HG02763 (cell line): ENCODE measurements around the gene TNRC6A.
"Not testable (repeated sequence)": the region's sequence is repeated elsewhere in the genome, so short reads cannot be mapped to it uniquely, and the experiment has no call there.

ENCODE experiments used
- ATAC-seq: cut with Tn5 transposase; IDR thresholded peaks from one replicate; pipeline ENCODE4 v1.9.1; 2021; ENCODE audit warnings: mild to moderate bottlenecking, moderate library complexity; ENCODE audit not compliant: unreplicated experiment

The TNRC6A gene

DNA sequence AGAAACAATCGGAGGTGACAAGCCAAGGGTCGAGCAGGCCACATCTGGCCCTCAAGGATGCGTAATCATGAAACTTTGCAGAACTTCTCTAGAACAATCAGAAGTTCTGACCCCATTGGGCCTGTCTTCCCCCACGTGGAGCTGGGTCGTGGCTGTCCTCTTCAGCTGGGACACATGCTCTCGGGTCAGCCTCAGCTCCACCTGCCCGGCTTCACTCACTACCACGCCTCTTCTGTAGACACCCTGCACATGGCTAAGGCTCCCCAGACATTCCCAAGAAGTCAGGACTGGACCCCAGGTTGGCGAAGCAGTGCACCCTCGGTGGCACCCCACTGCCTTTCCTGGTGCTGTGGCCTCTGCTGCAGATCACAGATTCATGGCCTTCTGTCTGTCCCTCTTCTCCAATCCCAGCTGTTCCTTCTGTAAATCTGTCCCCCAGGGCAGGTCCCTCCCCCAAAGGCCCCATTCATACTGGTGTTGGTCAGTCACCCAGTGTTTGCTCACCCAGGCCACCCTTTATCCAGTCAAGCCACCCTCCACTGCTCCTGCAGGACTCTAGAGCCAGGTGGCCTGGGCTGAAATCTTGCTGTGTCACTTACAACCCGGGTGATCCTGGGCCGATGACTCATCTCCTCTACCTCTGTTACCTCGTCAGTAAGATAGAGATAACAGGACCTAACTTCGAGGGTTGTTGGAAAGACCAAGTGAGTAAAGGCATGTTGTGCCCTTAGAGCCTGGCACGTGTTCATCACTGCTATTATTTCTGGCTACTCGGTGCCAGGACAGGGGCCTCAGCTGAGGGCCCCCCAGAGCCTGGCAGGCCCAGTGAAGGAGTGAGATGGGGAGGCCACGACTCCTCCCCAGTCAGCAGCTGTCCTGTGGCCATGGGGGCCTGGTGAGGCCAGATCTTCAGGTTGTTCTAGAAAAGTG, 114.9 kb downstream of the TNRC6A start:
- ATAC-seq = no peak

DNA sequence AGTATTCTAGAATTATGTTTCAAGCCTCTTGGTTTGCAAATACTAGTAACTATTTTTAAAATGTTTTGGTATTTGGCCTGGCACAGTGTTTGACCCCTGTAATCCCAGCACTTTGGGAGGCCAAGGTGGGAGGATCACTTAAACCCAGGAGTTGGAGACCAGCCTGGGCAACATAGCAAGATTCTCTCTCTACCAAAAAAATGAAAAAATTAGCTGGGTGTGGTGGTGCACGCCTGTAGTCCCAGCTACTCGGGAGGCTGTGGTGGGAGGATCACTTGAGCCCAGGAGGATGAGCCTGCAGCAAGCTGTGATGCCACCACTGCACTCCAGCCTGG, 115.5 kb downstream of the TNRC6A start:
- ATAC-seq = not testable (repeated sequence)

DNA sequence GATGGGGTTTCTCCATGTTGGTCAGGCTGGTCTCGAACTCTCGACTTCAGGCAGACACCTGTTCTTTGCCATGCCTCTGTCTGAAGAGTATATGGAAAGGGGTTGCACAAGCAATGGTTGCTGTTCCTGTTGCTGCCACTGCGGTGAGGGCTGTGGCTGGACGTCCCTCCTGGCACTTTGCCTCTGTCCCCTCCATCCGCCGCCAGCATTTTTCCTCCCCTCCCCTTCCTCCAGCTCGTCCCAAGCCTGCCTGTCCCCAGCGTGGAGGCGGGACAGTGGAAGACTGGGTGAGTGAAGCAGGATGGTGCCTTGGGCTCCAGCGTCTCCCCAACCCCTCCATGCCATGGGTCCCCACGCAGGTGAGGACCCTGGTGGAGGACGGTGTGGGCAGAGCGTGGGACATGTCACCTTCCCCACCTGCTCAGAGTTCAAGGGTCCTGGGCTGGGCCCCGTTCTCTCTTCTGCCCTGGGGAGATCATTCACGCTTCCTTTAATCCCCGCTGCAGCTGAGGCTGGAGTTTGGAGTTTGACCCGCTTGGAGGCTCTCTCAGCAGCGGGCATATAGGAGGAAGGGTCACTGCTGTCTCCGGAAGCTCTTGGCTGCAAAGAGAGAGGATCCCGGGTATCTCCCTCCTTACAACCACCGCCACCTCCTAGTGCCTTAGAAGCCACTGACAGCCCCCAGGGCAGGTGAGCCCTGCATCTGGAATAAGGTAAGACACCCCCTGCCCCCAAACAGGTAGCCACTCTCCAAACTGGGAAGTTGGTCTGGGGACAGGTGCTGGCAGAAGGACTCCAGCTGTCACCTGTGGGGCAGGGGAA, 116.5 kb downstream of the TNRC6A start, which contains the start of gene SLC5A11:
Gene SLC5A11, plus strand, starts transcription at position 238 of the 822 bp plus-strand sequence. CDS start 12,681 bp downstream, outside the sequence.
- ATAC-seq = no peak

DNA sequence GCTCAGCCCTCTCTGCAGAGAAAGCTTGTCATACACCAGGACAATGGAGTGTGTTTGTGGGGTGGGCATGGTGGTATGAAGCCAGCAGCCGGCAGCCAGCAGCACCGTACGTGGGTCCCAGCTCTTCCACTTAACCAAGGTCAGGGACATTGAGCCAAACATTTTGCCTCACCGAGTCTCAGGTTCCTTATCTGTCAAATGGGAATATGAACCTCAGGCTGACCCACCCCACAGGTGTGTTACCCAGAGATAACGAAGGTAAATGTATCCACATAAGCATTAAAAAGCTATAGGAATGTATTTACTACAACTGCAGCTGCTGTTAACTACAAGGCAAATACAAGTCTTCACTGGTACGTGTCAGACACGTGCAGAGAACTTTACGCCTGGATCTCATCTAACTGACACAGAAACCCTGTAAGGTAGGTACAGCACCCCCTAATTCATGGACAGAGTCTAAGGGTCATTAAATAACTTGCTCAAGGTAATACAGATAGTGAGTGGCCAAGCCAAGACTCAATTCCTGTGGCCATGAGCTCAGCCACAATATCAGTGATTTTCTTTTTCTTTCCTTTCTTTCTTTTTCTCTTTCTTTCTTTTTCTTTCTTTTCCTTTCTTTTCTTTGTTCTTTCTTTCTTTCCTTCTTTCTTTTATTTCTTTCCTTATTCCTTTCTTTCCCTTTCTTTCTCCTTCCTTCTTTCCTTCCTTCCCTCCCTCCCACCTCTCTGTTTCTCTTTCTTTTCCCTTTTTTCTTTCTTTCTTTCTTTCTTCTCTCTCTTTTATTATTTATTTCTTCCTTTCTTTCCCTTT, 117.3 kb downstream of the TNRC6A start:
- ATAC-seq = no peak

DNA sequence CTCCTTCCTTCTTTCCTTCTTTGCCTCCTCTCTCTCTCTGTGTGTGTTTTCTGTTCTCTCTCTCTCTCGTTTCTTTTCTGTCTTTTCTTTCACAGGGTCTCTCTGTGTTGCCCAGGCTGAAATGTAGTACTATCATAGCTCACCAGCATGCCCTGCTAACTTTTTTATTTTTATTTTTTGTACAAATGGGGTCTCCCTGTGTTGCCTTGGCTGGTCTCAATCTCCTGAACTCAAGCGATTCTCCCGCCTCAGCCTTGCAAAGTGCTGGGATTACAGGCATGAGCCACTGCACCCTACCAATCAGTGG, 117.9 kb downstream of the TNRC6A start:
- ATAC-seq = no peak

DNA sequence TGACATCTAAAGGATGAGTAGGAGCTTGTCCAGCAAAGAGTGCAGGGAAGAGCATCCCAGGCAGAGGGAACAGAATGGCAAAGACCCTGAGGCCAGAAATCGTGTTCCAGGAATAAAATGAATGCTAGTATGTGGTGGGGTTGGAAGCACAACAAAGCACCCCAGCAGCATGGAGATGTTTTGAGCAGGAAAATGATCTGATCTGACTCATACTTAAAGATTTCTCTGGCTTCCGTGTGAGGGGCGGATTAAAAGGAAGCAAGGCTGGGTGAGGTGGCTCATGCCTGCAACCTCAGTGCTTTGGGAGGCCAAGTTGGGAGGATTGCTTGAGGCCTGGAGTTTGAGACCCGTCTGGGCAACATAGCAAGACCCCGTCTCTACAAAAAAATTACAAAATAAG, 118.6 kb downstream of the TNRC6A start:
- ATAC-seq = no peak

DNA sequence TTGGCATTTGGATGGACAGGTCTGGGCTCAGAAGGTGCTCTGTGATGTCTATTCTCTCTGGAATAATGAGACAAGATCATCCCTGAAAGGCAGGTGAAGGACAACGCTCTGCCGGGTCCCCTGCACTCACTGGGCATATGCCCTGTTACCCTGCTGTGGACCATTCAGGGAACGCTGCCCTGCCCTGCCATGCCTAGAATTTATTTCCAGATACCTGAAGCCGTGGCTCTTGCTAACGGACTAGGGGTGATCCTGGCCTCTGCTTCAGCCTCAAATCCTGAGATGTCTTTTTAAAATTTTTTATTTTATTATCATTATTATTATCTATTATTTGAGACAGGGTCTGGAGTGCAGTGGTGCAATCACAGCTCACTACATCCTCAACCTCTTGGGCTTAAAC, 120.2 kb downstream of the TNRC6A start:
- no peak for ATAC-seq

DNA sequence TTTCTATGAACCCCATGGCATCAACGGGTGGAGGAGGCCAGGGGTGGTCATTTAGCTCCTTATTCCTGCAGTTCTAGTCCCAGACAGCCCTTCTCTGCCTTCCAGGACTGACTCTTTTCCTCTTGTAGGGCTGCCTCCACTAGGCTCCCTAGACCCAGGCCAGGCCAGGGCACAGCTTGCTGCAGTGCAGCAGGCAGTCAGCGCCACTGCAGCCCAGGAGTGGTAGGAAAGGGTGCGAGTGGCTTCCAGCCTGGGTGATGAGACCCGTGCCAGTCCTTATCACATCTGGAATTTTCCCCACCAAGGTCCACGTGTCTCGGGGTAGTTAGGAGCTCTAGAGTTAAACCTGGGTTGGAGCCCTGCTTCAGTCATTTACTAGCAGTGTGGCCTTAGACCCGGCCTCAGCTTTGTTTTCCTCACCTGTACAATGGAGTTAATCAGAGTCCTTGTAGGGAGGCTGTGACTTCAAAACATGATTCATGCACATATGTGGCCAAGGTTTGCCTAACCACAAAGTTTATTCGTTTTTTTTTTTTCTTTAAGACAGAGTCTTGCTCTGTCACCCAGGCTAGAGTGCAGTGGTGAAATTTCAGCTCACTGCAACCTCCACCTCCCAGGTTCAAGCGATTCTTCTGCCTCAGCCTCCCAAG, 121.0 kb downstream of the TNRC6A start:
- no peak for ATAC-seq

DNA sequence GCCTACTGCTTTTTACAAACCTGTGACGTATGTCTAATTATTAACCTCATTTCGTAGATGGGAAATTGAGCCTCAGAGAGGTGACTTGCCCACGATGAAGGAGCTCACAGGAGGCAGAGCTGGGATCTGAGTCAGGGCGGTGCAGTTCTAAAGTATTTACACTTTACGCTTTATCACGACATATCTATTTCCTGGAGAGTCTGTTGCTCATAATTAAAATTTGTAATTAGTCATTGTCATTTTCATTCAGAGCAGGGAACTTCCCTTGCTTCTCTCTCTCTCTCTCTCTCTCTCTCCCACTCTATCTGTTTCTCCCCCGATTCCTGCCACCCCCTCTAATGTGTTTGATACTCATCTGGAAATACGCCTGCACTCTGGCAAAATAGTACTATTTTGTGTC, 122.2 kb downstream of the TNRC6A start:
- ATAC-seq = no peak

DNA sequence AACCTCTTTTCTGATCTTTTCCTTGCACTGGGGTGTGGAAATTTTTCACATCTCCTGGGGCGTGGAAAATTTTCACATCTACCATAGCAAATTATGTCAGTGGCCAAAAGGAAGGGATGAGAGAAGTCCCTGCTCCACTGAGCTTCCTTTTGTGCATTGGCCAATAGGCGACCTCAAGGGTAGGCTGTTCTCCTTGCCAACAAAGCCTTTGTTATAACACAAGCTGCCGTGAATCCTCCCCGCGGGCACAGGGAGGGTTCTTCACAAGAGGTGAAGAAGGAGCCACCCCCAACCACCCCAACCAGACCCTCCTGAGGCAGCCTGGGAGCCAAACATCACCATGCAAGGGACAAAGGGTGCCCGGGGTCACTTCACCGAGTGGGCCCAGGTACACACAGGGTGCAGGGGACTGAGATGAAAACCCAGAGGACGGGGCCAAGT, 122.8 kb downstream of the TNRC6A start:
- ATAC-seq = no peak

DNA sequence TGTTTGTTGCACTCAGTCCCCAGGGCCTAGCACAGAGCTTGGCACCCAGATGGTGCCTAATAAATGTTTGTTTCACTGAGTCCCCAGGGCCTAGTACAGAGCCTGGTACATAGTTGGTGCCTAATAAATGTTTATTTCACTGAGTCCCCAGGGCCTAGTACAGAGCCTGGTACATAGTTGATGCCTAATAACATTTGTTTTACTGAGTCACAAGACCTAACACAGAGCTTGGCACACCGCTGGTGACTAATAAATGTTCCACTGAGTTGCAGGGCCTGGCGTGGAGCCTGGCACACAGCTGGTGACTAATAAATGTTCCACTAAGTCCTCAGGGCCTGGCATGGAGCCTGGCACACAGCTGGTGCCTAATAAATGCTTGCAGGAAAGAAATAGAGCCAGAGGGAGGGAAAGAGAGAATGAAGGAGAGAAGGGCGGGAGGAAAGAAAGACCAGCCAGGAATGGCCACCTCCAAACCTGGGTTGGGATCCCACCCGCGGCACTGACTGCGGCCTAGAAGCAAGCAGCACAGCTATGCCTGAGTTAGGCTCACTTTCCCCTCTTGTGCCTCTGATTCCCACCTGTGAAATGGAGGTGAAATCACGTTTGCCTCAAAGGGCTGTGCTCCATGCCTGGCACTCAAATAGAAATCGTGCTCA, 123.8 kb downstream of the TNRC6A start:
- no peak for ATAC-seq

DNA sequence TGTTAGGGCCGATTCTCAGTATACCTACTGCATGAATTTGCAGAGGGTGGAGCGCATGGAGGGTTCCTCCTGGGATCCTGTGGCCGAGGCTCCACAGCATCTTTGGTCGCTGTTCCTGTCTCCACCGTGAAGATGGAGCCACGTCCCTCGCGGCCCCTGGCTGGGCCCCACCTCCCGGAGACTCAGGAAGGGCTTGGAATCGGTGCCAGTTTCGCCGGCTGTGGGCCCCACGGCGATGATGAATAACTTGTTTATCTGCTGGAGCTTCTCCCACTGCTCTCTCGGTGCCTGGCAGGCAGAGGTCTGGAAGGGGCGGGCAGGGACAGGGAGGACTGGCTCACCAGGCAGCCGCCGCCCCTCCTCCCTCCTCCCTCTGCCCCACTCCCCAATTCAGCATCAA, 124.4 kb downstream of the TNRC6A start:
- ATAC-seq = no peak

DNA sequence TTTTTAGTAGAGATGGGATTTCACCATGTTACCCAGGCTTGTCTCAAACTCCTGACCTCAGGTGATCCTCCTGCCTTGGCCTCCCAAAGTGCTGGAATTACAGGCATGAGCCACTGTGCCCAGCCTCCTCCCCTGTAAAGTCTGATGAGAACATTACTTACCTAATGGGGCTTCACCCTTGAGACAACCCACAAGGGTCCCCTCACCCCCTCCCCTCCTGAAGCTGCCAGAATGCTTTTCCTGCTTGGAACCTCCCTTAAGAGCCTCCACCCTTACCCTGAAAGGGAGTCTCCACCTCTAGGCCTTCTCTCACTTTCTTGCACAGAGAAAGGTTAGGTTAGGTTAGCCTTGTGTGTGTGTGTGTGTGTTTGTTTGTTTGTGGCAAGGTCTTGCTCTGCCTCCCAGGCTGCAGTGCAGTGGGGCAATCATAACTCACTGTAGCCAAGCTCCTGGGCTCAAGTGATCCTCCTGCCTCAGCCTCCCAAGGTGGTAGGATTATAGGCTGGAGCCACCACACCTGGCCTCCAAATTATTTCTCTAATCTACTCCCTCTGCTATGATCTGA, 125.2 kb downstream of the TNRC6A start:
- ATAC-seq = no peak

DNA sequence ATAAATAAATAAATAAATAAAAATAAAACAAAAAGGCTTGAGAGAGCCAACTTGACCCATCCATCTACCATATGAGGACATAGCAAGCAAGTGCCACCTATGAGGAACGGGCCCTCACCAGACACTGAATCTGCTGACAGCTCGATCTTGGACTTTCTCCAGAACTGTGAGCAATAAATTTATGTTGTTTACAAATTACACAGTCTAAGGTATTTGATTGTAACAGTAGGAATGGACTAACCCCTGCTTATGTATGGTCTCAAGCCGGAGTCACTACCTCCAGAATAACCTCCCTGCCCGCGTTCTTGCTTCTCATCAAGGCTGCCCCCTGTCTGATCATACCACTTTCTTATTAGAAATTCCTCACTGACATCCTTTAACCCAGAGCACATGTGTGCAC, 126.2 kb downstream of the TNRC6A start:
- no peak for ATAC-seq

DNA sequence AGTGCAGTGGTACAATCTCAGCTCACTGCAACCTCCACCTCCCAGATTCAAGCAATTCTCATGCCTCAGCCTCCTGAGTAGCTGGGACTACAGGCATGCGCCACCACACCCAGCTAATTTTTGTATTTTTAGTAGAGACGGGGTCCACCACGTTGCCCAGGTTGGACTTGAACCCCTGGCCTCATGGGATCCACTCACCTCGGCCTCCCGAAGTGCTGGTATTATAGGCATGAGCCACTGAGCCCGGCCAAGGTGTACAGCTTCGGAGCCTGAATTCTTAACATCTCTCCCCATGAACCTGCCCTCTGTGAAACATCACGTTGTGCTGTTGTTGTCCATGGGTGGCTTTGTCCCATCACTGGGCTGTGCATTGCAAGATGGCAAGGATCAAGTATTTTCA, 127.4 kb downstream of the TNRC6A start:
- not testable (repeated sequence) for ATAC-seq

DNA sequence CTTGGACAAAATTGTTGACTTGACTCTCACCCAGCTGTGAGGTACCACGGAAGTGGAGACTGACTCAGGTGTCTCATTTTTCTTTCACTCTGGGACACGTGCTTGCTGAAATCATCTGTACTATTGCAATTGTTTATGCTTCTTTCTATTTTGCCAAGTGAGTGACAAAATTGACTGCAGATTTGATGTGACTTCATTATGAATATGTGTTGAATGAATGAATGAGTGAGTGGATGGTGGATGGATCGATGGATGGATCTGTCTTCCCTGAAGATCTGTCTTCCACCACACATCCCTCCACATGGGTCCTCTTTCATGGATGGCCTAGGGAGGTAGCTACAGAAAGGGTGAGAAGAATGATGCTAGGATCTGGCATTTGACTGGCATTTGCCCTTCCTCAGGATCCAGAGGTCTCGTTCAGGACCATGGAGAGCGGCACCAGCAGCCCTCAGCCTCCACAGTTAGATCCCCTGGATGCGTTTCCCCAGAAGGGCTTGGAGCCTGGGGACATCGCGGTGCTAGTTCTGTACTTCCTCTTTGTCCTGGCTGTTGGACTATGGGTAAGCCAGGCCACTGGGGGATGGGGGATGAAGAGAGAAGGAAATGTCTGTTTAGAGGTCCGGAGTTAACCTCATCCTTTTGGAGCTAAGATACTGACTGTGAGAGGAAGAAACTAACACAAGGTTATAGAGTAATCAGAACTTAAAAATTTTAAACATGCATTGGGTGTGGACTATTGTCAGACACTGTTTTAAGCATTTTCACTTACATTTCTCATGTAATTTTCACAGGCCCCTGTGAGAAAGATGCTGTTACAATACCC, 129.0 kb downstream of the TNRC6A start:
- no peak for ATAC-seq

DNA sequence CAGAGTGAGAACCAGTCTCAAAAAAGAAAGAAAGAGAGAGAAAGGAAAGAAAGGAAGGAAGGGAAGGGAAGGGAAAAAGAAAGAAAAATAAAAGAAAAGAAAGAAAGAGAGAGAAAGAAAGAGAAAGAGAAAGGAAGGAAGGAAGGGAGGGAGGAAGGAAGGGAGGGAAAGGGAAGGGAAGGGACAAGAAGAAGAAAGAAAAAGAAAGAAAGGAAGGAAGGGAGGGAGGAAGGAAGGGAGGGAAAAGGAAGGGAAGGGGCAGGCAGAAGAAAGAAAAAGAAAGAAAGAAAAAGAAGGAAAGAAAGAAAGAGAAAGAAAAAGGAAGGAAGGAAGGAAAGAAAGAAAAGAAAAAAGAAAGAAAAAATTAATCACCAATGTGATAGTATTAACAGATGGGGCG, 132.0 kb downstream of the TNRC6A start:
- ATAC-seq = no peak

DNA sequence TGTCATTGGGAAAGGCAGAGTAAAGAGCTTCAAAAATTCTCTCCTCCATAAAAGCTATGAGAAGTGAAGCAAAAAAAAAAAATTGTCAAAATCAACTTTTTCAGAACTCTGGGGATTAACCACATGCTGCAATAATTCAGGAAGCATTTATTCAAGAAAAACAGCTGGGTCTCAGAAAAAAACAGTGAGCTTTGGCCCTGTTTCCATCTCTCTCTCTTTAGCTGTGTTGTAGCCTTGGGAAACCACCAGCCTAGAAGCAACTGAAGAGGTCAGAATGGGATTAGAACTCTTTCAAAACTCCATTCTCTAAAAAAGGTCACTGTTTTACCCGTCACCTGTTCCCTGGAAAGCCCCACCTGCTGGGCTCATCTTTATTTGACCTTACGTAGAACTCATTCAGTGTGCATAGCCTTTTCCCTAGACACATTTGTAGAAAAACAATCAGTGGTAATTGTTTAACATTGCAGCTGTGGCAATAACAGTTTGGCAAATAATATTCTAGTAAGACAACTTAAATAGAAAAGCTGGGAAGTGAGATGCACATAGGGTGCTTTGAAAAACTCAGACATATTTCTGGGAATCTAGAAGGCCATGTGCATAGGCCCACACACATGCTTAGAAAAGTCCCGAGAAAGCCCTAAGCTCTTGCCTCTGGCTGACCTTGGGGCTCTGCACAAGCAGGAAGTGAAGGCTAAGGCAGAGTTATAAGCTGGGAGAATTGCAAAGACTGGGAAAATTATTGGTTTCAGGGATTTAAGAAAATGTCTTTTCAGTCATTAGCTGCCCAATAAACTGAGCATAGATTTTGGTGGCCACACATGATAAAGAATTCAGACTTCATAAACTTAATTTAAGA, 134.4 kb downstream of the TNRC6A start:
- ATAC-seq = no peak
